Aorta (tissue), 5 donors: ENCODE measurements around the gene TACC2. TPM values are rescaled to one million over a fixed set of nuclear protein-coding genes. Genes with fewer than 3 reads are reported as not detected.
"Not testable (repeated sequence)": the region's sequence is repeated elsewhere in the genome, so short reads cannot be mapped to it uniquely, and the experiment has no call there.

Source experiments
- ATAC-seq: fragments of 200-7000 bp; cut with Tn5 transposase; one replicate; pipeline ENCODE4 v1.9.1; 2022; ENCODE audit warnings: moderate library complexity; ENCODE audit not compliant: low FRiP score
- DNase-seq, 2 donors: peaks; one replicate each; pipeline ENCODE4 v3.0.0-alpha.2; 2020
- H3K27ac ChIP-seq, 2 donors: one replicate each; pipeline ENCODE4 v1.5.1; 2013; ENCODE audit warnings: low read length in 2 of 2, mild to moderate bottlenecking in 2 of 2, moderate library complexity in 2 of 2, control low read depth in 1 of 2, inconsistent platforms in 1 of 2, low read depth in 1 of 2
- H3K27me3 ChIP-seq, 2 donors: one replicate each; pipeline ENCODE4 v1.6.1; 2013; ENCODE audit warnings: control low read depth in 1 of 2, low read length in 1 of 2, mild to moderate bottlenecking in 1 of 2, moderate library complexity in 1 of 2; ENCODE audit not compliant: insufficient read depth in 2 of 2, control insufficient read depth in 1 of 2
- H3K36me3 ChIP-seq, 2 donors: one replicate each; pipeline ENCODE4 v1.6.1; 2013; ENCODE audit warnings: control low read depth in 1 of 2, low read length in 1 of 2, mild to moderate bottlenecking in 1 of 2; ENCODE audit not compliant: insufficient read depth in 2 of 2, control insufficient read depth in 1 of 2
- H3K4me1 ChIP-seq, 2 donors: one replicate each; pipeline ENCODE4 v1.6.1; 2013; ENCODE audit warnings: low read length in 2 of 2, control low read depth in 1 of 2, mild to moderate bottlenecking in 1 of 2, moderate library complexity in 1 of 2; ENCODE audit not compliant: insufficient read depth in 2 of 2, control insufficient read depth in 1 of 2
- H3K4me3 ChIP-seq, 2 donors: one replicate each; pipeline ENCODE4 v1.5.1; 2013; ENCODE audit warnings: low read length in 2 of 2, control low read depth in 1 of 2, mild to moderate bottlenecking in 1 of 2
- H3K9me3 ChIP-seq: one replicate; pipeline ENCODE4 v1.6.1; 2013; ENCODE audit warnings: mild to moderate bottlenecking, low read length; ENCODE audit not compliant: control insufficient read depth
- WGBS, 2 donors: extraction: QIAGEN DNeasy Blood & Tissue Kit; methylation state at CpG; one replicate each; pipeline ENCODE4 v1.1.7; 2013; 5-methylcytosine and 5-hydroxymethylcytosine counted together
- intact Hi-C, 2 donors: fragments of 100-400 bp; cut with DNase I; formaldehyde crosslinking; loops; one replicate each; pipeline versions ENCODE4 v1.14.2 to v1.15.0; 2022
- polyA plus RNA-seq, 2 donors: library from polyadenylated mRNA; stranded (reverse); fragments of 200-250 nt; gene quantifications; one replicate each; pipeline ENCODE4 v1.2.3, GENCODE V29; 2013
- total RNA-seq, 2 donors: library from RNA; stranded (reverse); fragmentation: NEBNext Ultra II Directional; extraction: Animal tissue kit (Norgen Biotek cat#: 25700); gene quantifications; one replicate each; pipeline ENCODE4 v1.2.1, GENCODE V29; 2021
- donor health status: healthy with polysubstance abuse.
- donor health status: Bipolar disorder and iron deficiency.
- donor health status: DM: no; HTN: no; CAD: no.
- donor health status: DM: no; HTN: no; CAD: no.
- donor health status: DM: yes; HTN: yes; CAD: no.

The TACC2 gene
- total and polyA plus RNA-seq, 4 donors: 25.8 to 74.4 (median 50.8) TPM

DNA sequence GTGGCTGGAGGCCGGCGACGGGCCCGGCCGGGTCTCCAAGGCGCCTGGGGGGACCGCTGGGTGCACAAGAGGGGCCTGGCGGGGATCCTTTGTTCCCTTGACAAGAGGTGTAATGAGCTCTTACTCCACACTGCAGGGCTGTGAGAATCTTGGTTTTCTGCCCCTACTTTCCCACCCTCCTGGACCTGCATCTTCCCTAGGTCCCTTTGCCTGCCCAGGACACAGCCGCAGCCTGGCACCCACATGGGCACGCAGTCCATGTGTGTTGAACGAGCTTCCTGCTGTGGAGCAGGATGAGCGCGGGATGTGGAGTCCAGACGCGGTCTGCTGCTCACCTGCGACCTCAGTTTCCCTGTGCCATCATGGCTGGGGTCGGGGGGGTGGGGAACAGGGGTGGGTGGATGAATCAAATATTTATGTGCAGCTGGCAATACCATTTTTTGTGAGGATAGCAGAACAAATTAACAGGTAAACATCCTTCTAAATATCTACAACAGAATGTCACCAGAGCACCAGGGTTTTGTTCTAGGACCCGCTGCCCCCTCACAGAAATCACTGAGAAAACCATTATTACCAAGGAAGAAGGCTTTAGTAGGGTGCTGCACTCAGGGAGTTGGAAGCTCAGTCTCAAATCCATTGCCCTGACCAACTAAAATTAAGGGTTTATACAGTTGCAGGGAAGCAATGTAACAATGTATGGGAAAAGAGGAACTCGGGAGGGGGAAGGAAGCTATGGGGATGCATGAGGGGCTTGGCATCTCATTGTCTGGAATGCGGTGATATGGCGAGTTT, 13.5 kb upstream of the TACC2 start:
- peak overlapping the region; percentile 46 to 73 for H3K27ac ChIP-seq
- intact Hi-C loops: loop anchor here in 1 of 2 donors (2.0 kb wide), 2 partner anchors 47 to 75 kb away; partner anchors contain the start of gene ATE1
- 30 to 32% methylated on average over 20 to 21 of the region's 21 CpGs for WGBS, 2 donors
- peak; percentile 48 for ATAC-seq
- no peak for DNase-seq
- H3K27me3 ChIP-seq: no peaks in the 10 kb centered on the region
- no peaks in the 10 kb centered on the region for H3K9me3 ChIP-seq
- peaks cover 0 to under 1% of the 10 kb centered on the region in 2 donors for H3K36me3 ChIP-seq
- peak overlapping the region; percentile 69 to 80 for H3K4me3 ChIP-seq
- H3K4me1 ChIP-seq: no peaks in the 10 kb centered on the region

GRCh38 chr10:121976607-121977006, 12.4 kb upstream of the TACC2 start:
- Histone ChIP-seq H3K27ac (no peak overlapping the region), H3K4me3 (no peak overlapping the region), H3K4me1 (no peaks in the 10 kb centered on the region), H3K36me3 (no peaks in the 10 kb centered on the region), H3K9me3 (no peaks in the 10 kb centered on the region), H3K27me3 (no peaks in the 10 kb centered on the region)
- DNase-seq (no peak), ATAC-seq (no peak)
- WGBS, 2 donors: 94% methylated on average over 6 of the region's 6 CpGs
- intact Hi-C loops: no loop called here

- H3K27ac ChIP-seq: no peak overlapping the region
- ATAC-seq: no peak
- WGBS, 2 donors: 92 to 94% methylated on average over 26 of the region's 26 CpGs
Measured at GRCh38 chr10:121978511-121978910, 10.5 kb upstream of the TACC2 start.

DNA sequence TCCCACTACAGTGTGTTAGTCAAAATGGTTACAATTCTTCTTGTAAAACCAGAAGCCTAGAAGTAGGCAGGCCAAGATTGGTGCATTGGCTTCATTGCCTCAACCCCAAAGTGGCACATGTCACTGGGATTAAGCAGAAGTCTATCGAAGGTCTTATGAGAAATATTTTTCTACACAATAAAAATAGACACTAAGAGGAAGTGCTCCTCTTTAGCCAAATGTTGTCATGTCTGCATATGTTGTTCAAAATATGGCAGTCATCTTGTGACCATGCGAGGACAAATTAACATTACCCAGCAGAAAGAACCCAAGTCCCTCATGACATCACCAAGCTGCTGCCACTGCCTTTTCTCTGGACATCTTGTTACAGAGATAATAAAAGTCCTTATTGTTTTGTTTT, 7.6 kb upstream of the TACC2 start:
- intact Hi-C loops: no loop called here
- no peak overlapping the region for H3K27ac ChIP-seq
- 83 to 90% methylated on average over 2 of the region's 2 CpGs for WGBS, 2 donors
- no peak for DNase-seq
- H3K27me3 ChIP-seq: no peaks in the 10 kb centered on the region
- H3K4me3 ChIP-seq: no peak overlapping the region
- H3K36me3 ChIP-seq: no peaks in the 10 kb centered on the region
- H3K4me1 ChIP-seq: no peaks in the 10 kb centered on the region
- peaks cover 4% of the 10 kb centered on the region for H3K9me3 ChIP-seq
- ATAC-seq: no peak

More at GRCh38 chr10:121978511-121978910, 10.5 kb upstream of the TACC2 start:
- no peaks in the 10 kb centered on the region for H3K27me3 ChIP-seq
- H3K4me3 ChIP-seq: no peak overlapping the region
- H3K36me3 ChIP-seq: no peaks in the 10 kb centered on the region
- no peaks in the 10 kb centered on the region for H3K4me1 ChIP-seq
- no peaks in the 10 kb centered on the region for H3K9me3 ChIP-seq
- intact Hi-C loops: no loop called here
- no peak for DNase-seq

DNA sequence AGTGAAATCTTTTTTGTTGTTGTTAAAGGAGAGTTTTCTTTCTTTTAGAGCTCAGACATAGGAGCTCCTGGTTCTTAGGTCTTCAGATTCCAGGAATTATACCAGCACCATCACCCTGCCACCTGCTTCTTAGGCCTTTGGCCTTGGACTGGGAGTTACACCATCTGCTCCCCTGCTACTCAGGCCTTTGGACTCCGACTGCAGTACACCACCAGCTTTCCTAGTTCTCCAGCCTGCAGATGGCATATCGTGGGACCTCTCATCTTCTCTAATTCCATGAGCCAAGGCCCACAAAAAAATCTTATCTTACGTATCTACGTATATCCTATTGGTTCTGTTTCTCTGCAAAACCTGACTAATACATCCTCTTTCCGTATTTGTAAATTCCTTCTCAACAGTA, 5.1 kb upstream of the TACC2 start:
- no peak for ATAC-seq
- H3K27ac ChIP-seq: no peak overlapping the region
- no peak for DNase-seq
- WGBS, 2 donors: 83 to 94% methylated on average over 5 of the region's 5 CpGs
- H3K4me1 ChIP-seq: no peaks in the 10 kb centered on the region
- no peaks in the 10 kb centered on the region for H3K36me3 ChIP-seq
- no peak overlapping the region for H3K4me3 ChIP-seq
- intact Hi-C loops: no loop called here
- peaks cover 4% of the 10 kb centered on the region for H3K9me3 ChIP-seq
- no peaks in the 10 kb centered on the region for H3K27me3 ChIP-seq

GRCh38 chr10:121984463-121984862, 4.5 kb upstream of the TACC2 start:
- no peak for ATAC-seq
- Histone ChIP-seq H3K4me1 (no peaks in the 10 kb centered on the region), H3K9me3 (peaks cover 4% of the 10 kb centered on the region), H3K36me3 (no peaks in the 10 kb centered on the region), H3K27ac (no peak overlapping the region), H3K4me3 (no peak overlapping the region), H3K27me3 (no peaks in the 10 kb centered on the region)
- no peak for DNase-seq
- WGBS, 2 donors: 94 to 95% methylated on average over 2 of the region's 2 CpGs
- intact Hi-C loops: no loop called here

DNA sequence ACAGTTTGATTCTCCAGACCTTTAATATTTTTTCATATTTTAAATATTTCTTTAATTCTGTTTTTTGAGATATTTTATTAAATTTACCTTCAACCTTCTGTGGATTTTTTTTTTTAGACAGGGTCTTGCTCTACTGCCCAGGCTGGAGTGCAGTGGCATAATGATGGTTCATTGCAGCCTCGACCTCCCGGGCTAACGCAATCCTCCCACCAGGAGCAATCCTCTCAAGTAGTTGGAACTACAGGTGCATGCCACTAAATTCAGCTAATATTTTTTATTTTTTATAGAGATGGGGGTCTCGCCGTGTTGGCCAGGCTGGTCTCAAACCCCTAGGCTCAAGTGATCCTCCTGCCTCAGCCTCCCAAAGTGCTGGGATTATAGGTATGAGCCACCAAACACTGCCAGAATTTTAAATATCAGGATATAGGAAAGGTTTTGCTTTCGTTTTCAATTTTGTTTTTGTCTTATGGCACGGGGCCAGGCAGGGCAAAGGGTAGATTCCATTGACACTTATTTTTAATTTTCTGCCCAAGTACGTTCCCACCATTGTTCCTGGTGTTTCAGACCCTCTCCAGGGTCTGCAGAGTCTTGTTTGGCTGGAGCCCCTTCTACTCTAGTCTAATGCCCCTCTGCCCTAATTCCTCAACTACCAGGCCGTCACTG, 1.2 kb downstream of the TACC2 start:
- Histone ChIP-seq H3K36me3 (no peaks in the 10 kb centered on the region), H3K9me3 (no peaks in the 10 kb centered on the region), H3K4me1 (peaks cover 0 to 5% of the 10 kb centered on the region in 2 donors), H3K27me3 (no peaks in the 10 kb centered on the region), H3K4me3 (no peak overlapping the region), H3K27ac (peak overlapping the region in 1 of 2 donors; percentile 12)
- ATAC-seq: no peak
- intact Hi-C loops: loop anchor here (5.0 to 10.0 kb wide), 2 partner anchors 47 to 55 kb away; no protein-coding TSS in a partner anchor
- WGBS, 2 donors: 71 to 72% methylated on average over 9 of the region's 9 CpGs
- DNase-seq: no peak

DNA sequence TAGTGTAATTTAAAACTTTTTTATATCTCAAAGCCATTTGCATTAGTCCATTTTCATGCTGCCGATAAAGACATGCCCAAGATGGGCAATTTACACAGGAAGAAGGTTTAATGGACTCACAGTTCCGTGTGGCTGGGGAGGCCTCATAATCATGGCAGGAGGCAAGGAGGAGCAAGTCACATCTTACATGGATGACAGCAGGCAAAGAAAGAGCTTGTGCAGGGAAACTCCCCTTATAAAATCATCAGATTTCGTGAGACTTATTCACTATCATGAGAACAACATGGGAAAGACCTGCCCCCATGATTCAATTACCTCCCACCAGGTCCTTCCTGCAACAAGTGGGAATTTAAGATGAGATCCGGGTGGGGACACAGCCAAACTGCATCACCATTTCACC, 2.8 kb downstream of the TACC2 start:
- not testable (repeated sequence) for ATAC-seq, H3K36me3 ChIP-seq, H3K27me3 ChIP-seq, H3K4me3 ChIP-seq, H3K4me1 ChIP-seq, DNase-seq, H3K27ac ChIP-seq, H3K9me3 ChIP-seq
- 95 to 97% methylated on average over 4 of the region's 4 CpGs for WGBS, 2 donors
- intact Hi-C loops: loop anchor here (5.0 to 10.0 kb wide), 2 partner anchors 46 to 53 kb away; no protein-coding TSS in a partner anchor
